Measurements from ENCODE around the gene NEDD4L.

NEDD4L gene

DNA sequence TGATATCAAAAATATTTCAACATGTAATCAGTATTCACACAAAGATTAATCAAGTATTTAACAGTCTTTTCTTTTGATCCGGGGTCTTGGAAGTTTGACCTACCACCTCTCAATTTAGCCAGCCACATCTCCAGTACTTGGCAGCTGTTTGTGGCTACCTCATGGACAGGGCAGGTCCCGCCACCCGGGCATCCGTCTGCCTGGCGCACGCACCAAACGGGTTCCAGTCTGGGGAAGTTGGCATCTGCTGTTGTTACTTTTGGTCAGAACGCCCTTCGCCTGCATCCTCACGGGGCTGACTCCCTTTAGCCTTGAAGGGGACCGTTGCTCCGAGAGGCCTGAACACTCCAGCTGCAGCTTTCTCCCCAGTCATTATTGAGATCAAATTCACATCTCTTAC is 81.7 kb downstream of the NEDD4L start:
- H2BK5ac ChIP-seq (ENCODE audit: low read length), result no peak overlapping the region

DNA sequence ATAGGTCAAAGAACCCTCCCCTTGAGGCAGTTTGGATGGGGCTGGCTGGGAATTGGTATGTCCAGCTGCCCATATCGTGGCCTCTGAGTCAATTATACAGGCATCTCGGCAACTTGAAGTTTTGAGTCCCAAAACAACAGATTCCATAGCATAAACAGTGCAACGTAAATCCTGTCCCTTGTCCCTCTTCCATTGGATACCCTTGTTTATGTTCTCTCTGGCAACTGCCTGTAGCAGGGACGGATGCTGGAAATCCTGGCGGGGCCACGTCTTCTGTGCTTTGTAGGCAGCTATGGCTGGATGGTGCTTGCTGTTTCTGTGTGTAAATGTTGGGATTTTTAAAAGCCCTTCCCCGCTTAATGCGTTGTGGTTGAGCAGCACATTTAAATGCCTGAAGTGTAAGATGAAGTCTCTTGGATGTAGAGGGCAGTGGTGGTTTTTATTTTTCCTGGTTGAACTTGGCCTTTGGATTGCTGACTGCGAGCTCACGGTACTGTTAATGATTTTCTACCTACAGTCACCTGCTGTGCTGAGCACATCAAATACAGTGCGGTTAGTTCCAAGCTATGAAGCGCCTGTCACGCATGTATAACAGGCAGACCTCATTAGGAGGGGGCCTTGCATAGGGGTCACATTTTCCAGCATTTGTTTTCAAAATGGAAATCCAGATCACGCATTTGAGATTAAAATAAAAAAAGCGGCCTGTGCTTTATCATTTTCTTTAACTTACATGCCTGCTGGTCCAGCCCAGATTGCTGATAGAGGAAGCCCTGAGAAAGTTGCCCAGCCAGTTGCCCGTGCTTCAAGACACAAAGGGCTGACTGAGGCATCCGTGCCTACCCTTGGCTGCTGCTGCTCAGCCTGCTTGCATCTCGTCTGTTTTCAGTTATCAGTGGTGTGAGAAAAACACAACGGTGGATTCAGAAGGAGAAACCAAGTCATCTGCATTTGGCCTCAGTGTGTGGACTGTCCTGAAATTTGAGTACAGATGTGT is 84.7 kb downstream of the NEDD4L start:
- DNase-seq (ENCODE audit: low spot score), result no peak
- Histone ChIP-seq H3K18ac (ENCODE audit: low read length) (no peak overlapping the region), H4K8ac (ENCODE audit: low read depth, low read length) (no peak overlapping the region), H3K79me1 (ENCODE audit: low read depth, low read length) (peaks cover 7% of the 10 kb centered on the region), H2BK12ac (ENCODE audit: low read length) (no peak overlapping the region), H3K4ac (ENCODE audit: low read length) (no peak overlapping the region), H3K36me3 (replicated peaks in 1 of 2; ENCODE audit: control insufficient read depth in 2 of 2, insufficient read depth in 2 of 2, low read length in 2 of 2) (no peaks in the 10 kb centered on the region), H3K9ac (ENCODE audit: low read depth, low read length, poor library complexity) (no peak overlapping the region), H3K23ac (ENCODE audit: low read depth, low read length, poor library complexity) (no peak overlapping the region), H3K27ac (replicated peaks; ENCODE audit: low read length) (no peak overlapping the region), H3K4me3 (ENCODE audit: low read length in 2 of 2) (no peak overlapping the region), H2BK120ac (ENCODE audit: low read depth, low read length) (no peak overlapping the region), H3K4me1 (ENCODE audit: control insufficient read depth in 2 of 2, insufficient read depth in 1 of 2, low read depth in 1 of 2, low read length in 2 of 2) (no peaks in the 10 kb centered on the region), H2BK5ac (ENCODE audit: low read length) (no peak overlapping the region), H3K9me3 (replicated peaks in 1 of 2; ENCODE audit: control insufficient read depth in 2 of 2, insufficient read depth in 1 of 2, low read depth in 1 of 2, low read length in 2 of 2) (peaks cover 0 to 2% of the 10 kb centered on the region in 2 donors), H2AK5ac (ENCODE audit: low read depth, low read length) (no peak overlapping the region), H4K91ac (ENCODE audit: low read depth, low read length, poor library complexity) (no peak overlapping the region), H2BK15ac (ENCODE audit: low read length) (no peak overlapping the region), H3K14ac (ENCODE audit: low read length) (no peak overlapping the region), H3K27me3 (ENCODE audit: control insufficient read depth in 3 of 3, insufficient read depth in 3 of 3, low read depth in 1 of 3, low read length in 3 of 3) (peaks cover 0 to 2% (median 0%) of the 10 kb centered on the region in 3 experiments), H3K4me2 (ENCODE audit: insufficient read depth, low read length, poor library complexity, severe bottlenecking) (no peak overlapping the region), H2AFZ (ENCODE audit: low read length) (no peak overlapping the region)
- no CpG with 5 or more reads among the region's 19 CpGs for WGBS, 2 donors (ENCODE audit: extremely low coverage in 2 of 2, insufficient read length in 2 of 2, insufficient replicate concordance in 1 of 2)

More for the DNA sequence above, 81.7 kb downstream of the NEDD4L start:
- no peak overlapping the region for H3K18ac ChIP-seq (ENCODE audit: low read length)
- H3K79me1 ChIP-seq (ENCODE audit: low read depth, low read length), result peaks cover 7% of the 10 kb centered on the region
- H3K27ac ChIP-seq (replicated peaks; ENCODE audit: low read length), result no peak overlapping the region
- H3K9me3 ChIP-seq (replicated peaks in 1 of 2; ENCODE audit: control insufficient read depth in 2 of 2, insufficient read depth in 1 of 2, low read depth in 1 of 2, low read length in 2 of 2), result peaks cover 0 to 2% of the 10 kb centered on the region in 2 donors
- H3K4me2 ChIP-seq (ENCODE audit: insufficient read depth, low read length, poor library complexity, severe bottlenecking), result no peak overlapping the region
- H2AK5ac ChIP-seq (ENCODE audit: low read depth, low read length), result peak overlapping the region; percentile 50
- no peaks in the 10 kb centered on the region for H3K36me3 ChIP-seq (replicated peaks in 1 of 2; ENCODE audit: control insufficient read depth in 2 of 2, insufficient read depth in 2 of 2, low read length in 2 of 2)
- H3K27me3 ChIP-seq (ENCODE audit: control insufficient read depth in 3 of 3, insufficient read depth in 3 of 3, low read depth in 1 of 3, low read length in 3 of 3), result peaks cover 0 to 2% (median 0%) of the 10 kb centered on the region in 3 experiments
- no peak overlapping the region for H2AFZ ChIP-seq (ENCODE audit: low read length)
- no peak overlapping the region for H4K8ac ChIP-seq (ENCODE audit: low read depth, low read length)
- DNase-seq (ENCODE audit: low spot score), result no peak
- no CpG with 5 or more reads among the region's 12 CpGs for WGBS, 2 donors (ENCODE audit: extremely low coverage in 2 of 2, insufficient read length in 2 of 2, insufficient replicate concordance in 1 of 2)
- no peak overlapping the region for H3K4ac ChIP-seq (ENCODE audit: low read length)
- H2BK15ac ChIP-seq (ENCODE audit: low read length), result no peak overlapping the region
- H3K9ac ChIP-seq (ENCODE audit: low read depth, low read length, poor library complexity), result no peak overlapping the region
- H2BK120ac ChIP-seq (ENCODE audit: low read depth, low read length), result no peak overlapping the region
- no peaks in the 10 kb centered on the region for H3K4me1 ChIP-seq (ENCODE audit: control insufficient read depth in 2 of 2, insufficient read depth in 1 of 2, low read depth in 1 of 2, low read length in 2 of 2)
- no peak overlapping the region for H4K91ac ChIP-seq (ENCODE audit: low read depth, low read length, poor library complexity)
- no peak overlapping the region for H3K4me3 ChIP-seq (ENCODE audit: low read length in 2 of 2)
- H3K14ac ChIP-seq (ENCODE audit: low read length), result no peak overlapping the region
- no peak overlapping the region for H2BK12ac ChIP-seq (ENCODE audit: low read length)
- no peak overlapping the region for H3K23ac ChIP-seq (ENCODE audit: low read depth, low read length, poor library complexity)

DNA sequence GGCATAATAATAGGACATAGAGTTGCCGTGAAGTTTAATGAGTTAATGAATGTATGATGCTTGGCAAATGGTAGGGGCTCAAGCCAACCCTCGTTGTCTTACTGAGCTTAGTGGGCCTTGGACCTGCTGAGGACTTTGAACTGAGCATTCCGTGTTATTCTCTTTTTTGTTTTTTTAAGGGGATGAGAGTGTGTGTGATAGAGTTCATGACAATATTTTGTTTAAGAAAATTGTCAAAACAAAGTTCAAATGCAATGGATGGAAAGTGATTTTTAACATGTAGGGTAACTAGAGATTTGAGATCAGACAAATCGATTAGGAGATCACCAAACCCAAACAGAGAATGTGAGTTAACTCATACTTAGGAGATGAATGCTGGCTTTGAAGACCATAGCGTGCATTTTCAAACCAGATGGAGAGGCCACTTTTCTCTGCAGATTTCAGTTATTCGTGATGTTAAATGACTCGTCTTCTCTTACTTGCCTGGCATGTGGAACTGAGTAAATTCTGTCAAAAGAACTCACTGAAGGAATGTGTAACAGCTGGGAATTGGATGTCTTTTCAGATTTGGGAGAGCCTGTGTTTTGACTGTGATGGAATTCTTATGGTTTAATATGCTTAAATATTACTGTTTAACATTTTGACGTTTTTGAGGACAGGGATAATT is 88.7 kb downstream of the NEDD4L start:
- H3K9ac ChIP-seq (ENCODE audit: low read depth, low read length, poor library complexity), result no peak overlapping the region
- no peak overlapping the region for H3K14ac ChIP-seq (ENCODE audit: low read length)
- H3K27ac ChIP-seq (replicated peaks; ENCODE audit: low read length), result no peak overlapping the region
- H4K91ac ChIP-seq (ENCODE audit: low read depth, low read length, poor library complexity), result no peak overlapping the region
- H2BK15ac ChIP-seq (ENCODE audit: low read length), result no peak overlapping the region
- peaks cover 0 to 2% of the 10 kb centered on the region in 2 donors for H3K9me3 ChIP-seq (replicated peaks in 1 of 2; ENCODE audit: control insufficient read depth in 2 of 2, insufficient read depth in 1 of 2, low read depth in 1 of 2, low read length in 2 of 2)
- peaks cover 3% of the 10 kb centered on the region for H3K79me1 ChIP-seq (ENCODE audit: low read depth, low read length)
- H3K18ac ChIP-seq (ENCODE audit: low read length), result no peak overlapping the region
- no peaks in the 10 kb centered on the region for H3K36me3 ChIP-seq (replicated peaks in 1 of 2; ENCODE audit: control insufficient read depth in 2 of 2, insufficient read depth in 2 of 2, low read length in 2 of 2)
- no peaks in the 10 kb centered on the region for H3K27me3 ChIP-seq (ENCODE audit: control insufficient read depth in 3 of 3, insufficient read depth in 3 of 3, low read depth in 1 of 3, low read length in 3 of 3)
- H4K8ac ChIP-seq (ENCODE audit: low read depth, low read length), result no peak overlapping the region
- H2BK12ac ChIP-seq (ENCODE audit: low read length), result no peak overlapping the region
- no peaks in the 10 kb centered on the region for H3K4me1 ChIP-seq (ENCODE audit: control insufficient read depth in 2 of 2, insufficient read depth in 1 of 2, low read depth in 1 of 2, low read length in 2 of 2)
- no peak overlapping the region for H2BK5ac ChIP-seq (ENCODE audit: low read length)
- no peak overlapping the region for H2AFZ ChIP-seq (ENCODE audit: low read length)
- no peak for DNase-seq (ENCODE audit: low spot score)
- H3K23ac ChIP-seq (ENCODE audit: low read depth, low read length, poor library complexity), result no peak overlapping the region
- H3K4me2 ChIP-seq (ENCODE audit: insufficient read depth, low read length, poor library complexity, severe bottlenecking), result no peak overlapping the region
- H2BK120ac ChIP-seq (ENCODE audit: low read depth, low read length), result no peak overlapping the region
- WGBS, 2 donors (ENCODE audit: extremely low coverage in 2 of 2, insufficient read length in 2 of 2, insufficient replicate concordance in 1 of 2), result no CpG with 5 or more reads among the region's 8 CpGs
- H2AK5ac ChIP-seq (ENCODE audit: low read depth, low read length), result no peak overlapping the region
- H3K4me3 ChIP-seq (ENCODE audit: low read length in 2 of 2), result no peak overlapping the region
- H3K4ac ChIP-seq (ENCODE audit: low read length), result no peak overlapping the region

DNA sequence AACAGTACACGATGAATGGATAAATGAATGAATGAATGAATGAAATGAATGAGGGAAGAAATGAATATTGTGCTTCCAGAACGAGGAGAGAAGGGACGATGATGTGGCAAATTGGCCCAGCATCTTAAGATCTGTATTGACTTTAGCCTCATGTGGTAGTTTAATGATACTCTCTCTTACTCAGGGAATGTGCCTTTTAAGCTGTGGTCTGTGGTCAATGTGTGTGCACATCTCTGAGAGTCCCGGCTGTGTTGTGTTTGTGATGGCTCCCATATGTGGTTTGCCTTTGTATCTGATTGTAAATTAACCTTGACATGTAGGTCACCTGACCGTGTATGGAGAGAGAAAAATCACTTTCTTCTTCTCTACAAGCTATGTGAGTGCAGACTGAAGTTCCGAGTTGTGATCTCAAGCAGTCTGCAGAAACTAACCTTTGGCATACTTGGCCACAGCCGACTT is 91.2 kb downstream of the NEDD4L start:
- Histone ChIP-seq H3K18ac (ENCODE audit: low read length) (no peak overlapping the region), H3K27ac (replicated peaks; ENCODE audit: low read length) (no peak overlapping the region), H3K4ac (ENCODE audit: low read length) (no peak overlapping the region), H3K23ac (ENCODE audit: low read depth, low read length, poor library complexity) (no peak overlapping the region), H3K9me3 (replicated peaks in 1 of 2; ENCODE audit: control insufficient read depth in 2 of 2, insufficient read depth in 1 of 2, low read depth in 1 of 2, low read length in 2 of 2) (no peaks in the 10 kb centered on the region), H4K91ac (ENCODE audit: low read depth, low read length, poor library complexity) (no peak overlapping the region), H3K9ac (ENCODE audit: low read depth, low read length, poor library complexity) (no peak overlapping the region), H4K8ac (ENCODE audit: low read depth, low read length) (no peak overlapping the region), H3K4me2 (ENCODE audit: insufficient read depth, low read length, poor library complexity, severe bottlenecking) (no peak overlapping the region), H2BK5ac (ENCODE audit: low read length) (no peak overlapping the region), H2AK5ac (ENCODE audit: low read depth, low read length) (no peak overlapping the region), H3K27me3 (ENCODE audit: control insufficient read depth in 3 of 3, insufficient read depth in 3 of 3, low read depth in 1 of 3, low read length in 3 of 3) (no peaks in the 10 kb centered on the region), H3K79me1 (ENCODE audit: low read depth, low read length) (no peaks in the 10 kb centered on the region), H3K14ac (ENCODE audit: low read length) (no peak overlapping the region), H2BK15ac (ENCODE audit: low read length) (no peak overlapping the region), H2BK120ac (ENCODE audit: low read depth, low read length) (no peak overlapping the region), H3K4me3 (ENCODE audit: low read length in 2 of 2) (no peak overlapping the region), H2BK12ac (ENCODE audit: low read length) (no peak overlapping the region), H3K36me3 (replicated peaks in 1 of 2; ENCODE audit: control insufficient read depth in 2 of 2, insufficient read depth in 2 of 2, low read length in 2 of 2) (no peaks in the 10 kb centered on the region), H3K4me1 (ENCODE audit: control insufficient read depth in 2 of 2, insufficient read depth in 1 of 2, low read depth in 1 of 2, low read length in 2 of 2) (peaks cover 2 to 6% of the 10 kb centered on the region in 2 donors), H2AFZ (ENCODE audit: low read length) (no peak overlapping the region)
- no peak for DNase-seq (ENCODE audit: low spot score)
- WGBS, 2 donors (ENCODE audit: extremely low coverage in 2 of 2, insufficient read length in 2 of 2, insufficient replicate concordance in 1 of 2), result 100% methylated on average over 1 of the region's 7 CpGs; no CpG with 5 or more reads in 1 of the 2 donors

Measured in neuronal stem cell (in vitro differentiated cells).